H9 (cell line): ENCODE results near the gene FSTL4. TPM values are rescaled to one million over a fixed set of nuclear protein-coding genes. Genes with fewer than 3 reads are reported as not detected.

Source experiments
- DNase-seq: peaks from one replicate; pipeline ENCODE4 v3.0.0-alpha.2; 2017
- H2AFZ ChIP-seq: one replicate; pipeline ENCODE4 v1.6.1; 2013; ENCODE audit warnings: mild to moderate bottlenecking, low read length, control low read depth, moderate library complexity
- H2AK5ac ChIP-seq: 2 replicates; pipeline ENCODE4 v1.6.1; 2013; ENCODE audit warnings: low read length, control low read depth, mixed read lengths; ENCODE audit not compliant: insufficient read length
- H2BK120ac ChIP-seq: one replicate; pipeline ENCODE4 v1.6.1; 2013; ENCODE audit warnings: low read depth, mild to moderate bottlenecking, low read length, control low read depth, inconsistent platforms; ENCODE audit not compliant: poor library complexity, severe bottlenecking
- H2BK12ac ChIP-seq: 2 replicates; pipeline ENCODE4 v1.6.1; 2013; ENCODE audit warnings: low read length, control low read depth, mixed read lengths, low read depth; ENCODE audit not compliant: insufficient read length
- H2BK15ac ChIP-seq: 2 replicates; pipeline ENCODE4 v1.6.1; 2013; ENCODE audit warnings: low read depth, low read length, control low read depth
- H2BK20ac ChIP-seq: one replicate; pipeline ENCODE4 v1.6.1; 2013; ENCODE audit warnings: low read depth, mild to moderate bottlenecking, low read length, control low read depth, inconsistent platforms; ENCODE audit not compliant: poor library complexity, severe bottlenecking
- H2BK5ac ChIP-seq: 2 replicates; pipeline ENCODE4 v1.6.1; 2013; ENCODE audit warnings: low read length, control low read depth, mixed read lengths; ENCODE audit not compliant: insufficient read length
- H3K14ac ChIP-seq: 2 replicates; pipeline ENCODE4 v1.6.1; 2013; ENCODE audit warnings: low read length, control low read depth; ENCODE audit not compliant: insufficient read depth
- H3K18ac ChIP-seq: 2 replicates; pipeline ENCODE4 v1.6.1; 2013; ENCODE audit warnings: low read depth, mild to moderate bottlenecking, mixed read lengths, low read length, control low read depth; ENCODE audit not compliant: insufficient read length
- H3K23ac ChIP-seq: 2 replicates; pipeline ENCODE4 v1.6.1; 2013; ENCODE audit warnings: low read length, control low read depth, mixed read lengths, low read depth; ENCODE audit not compliant: insufficient read length
- H3K23me2 ChIP-seq: 2 replicates; pipeline ENCODE4 v1.6.1; 2013; ENCODE audit warnings: low read depth, mild to moderate bottlenecking, mixed read lengths, low read length, control low read depth; ENCODE audit not compliant: insufficient read length, poor library complexity, severe bottlenecking
- H3K27ac ChIP-seq: 2 replicates; pipeline ENCODE4 v1.5.1; 2013; ENCODE audit warnings: low read length, control low read depth, mixed read lengths, low read depth; ENCODE audit not compliant: insufficient read length
- H3K27me3 ChIP-seq: 2 replicates; pipeline ENCODE4 v1.6.1; 2013; ENCODE audit warnings: low read length, control low read depth, inconsistent platforms; ENCODE audit not compliant: insufficient read depth
- H3K4ac ChIP-seq: 2 replicates; pipeline ENCODE4 v1.6.1; 2013; ENCODE audit warnings: low read depth, mild to moderate bottlenecking, control low read depth, inconsistent platforms, low read length, moderate library complexity
- H3K4me1 ChIP-seq: 2 replicates; pipeline ENCODE4 v1.6.1; 2013; ENCODE audit warnings: low read length, control low read depth, inconsistent platforms; ENCODE audit not compliant: insufficient read depth
- H3K4me2 ChIP-seq: 2 replicates; pipeline ENCODE4 v1.6.1; 2013; ENCODE audit warnings: low read length, control low read depth, mixed read lengths; ENCODE audit not compliant: insufficient read length, insufficient read depth
- H3K56ac ChIP-seq: 2 replicates; pipeline ENCODE4 v1.6.1; 2013; ENCODE audit warnings: low read depth, mild to moderate bottlenecking, mixed read lengths, low read length, control low read depth; ENCODE audit not compliant: insufficient read length
- H3K79me1 ChIP-seq: 2 replicates; pipeline ENCODE4 v1.6.1; 2013; ENCODE audit warnings: low read depth, mild to moderate bottlenecking, moderate library complexity, low read length, control low read depth, inconsistent platforms; ENCODE audit not compliant: insufficient read depth, poor library complexity, severe bottlenecking
- H3K79me2 ChIP-seq: 2 replicates; pipeline ENCODE4 v1.6.1; 2013; ENCODE audit warnings: low read length, control low read depth, inconsistent platforms; ENCODE audit not compliant: insufficient read depth
- H3K9ac ChIP-seq: 2 replicates; pipeline ENCODE4 v1.6.1; 2013; ENCODE audit warnings: low read length, control low read depth, mixed read lengths; ENCODE audit not compliant: insufficient read length; ENCODE audit errors: extremely low read depth
- H3K9me3 ChIP-seq: one replicate; pipeline ENCODE4 v1.6.1; 2013; ENCODE audit warnings: low read depth, low read length, inconsistent platforms; ENCODE audit not compliant: control insufficient read depth
- H3T11ph ChIP-seq: one replicate; pipeline ENCODE4 v1.6.1; 2013; ENCODE audit warnings: mild to moderate bottlenecking, low read length, control low read depth, inconsistent platforms
- H4K20me1 ChIP-seq: one replicate; pipeline ENCODE4 v1.6.1; 2013; ENCODE audit not compliant: control insufficient read depth, insufficient read length, insufficient read depth
- H4K5ac ChIP-seq: 2 replicates; pipeline ENCODE4 v1.6.1; 2013; ENCODE audit warnings: low read depth, mild to moderate bottlenecking, mixed read lengths, low read length, control low read depth; ENCODE audit not compliant: insufficient read length
- H4K8ac ChIP-seq: replicated peaks from 2 replicates; pipeline ENCODE4 v1.6.1; 2013; ENCODE audit warnings: low read length, control low read depth, mixed read lengths, low read depth; ENCODE audit not compliant: insufficient read length
- H4K91ac ChIP-seq: 2 replicates; pipeline ENCODE4 v1.6.1; 2013; ENCODE audit warnings: low read depth, mild to moderate bottlenecking, moderate library complexity, mixed read lengths, low read length, control low read depth; ENCODE audit not compliant: insufficient read length
- H3K27ac Mint-ChIP-seq, 3 experiments: 2 replicates in 2 of 3; 3 replicates in 1 of 3; pipeline ENCODE4 v1.8.0; 2020 to 2021; ENCODE audit warnings: mixed read lengths in 3 of 3, mild to moderate bottlenecking in 1 of 3, moderate library complexity in 1 of 3
- H3K27me3 Mint-ChIP-seq: 2 replicates; pipeline ENCODE4 v1.8.0; 2021; ENCODE audit warnings: low read depth, mild to moderate bottlenecking, moderate library complexity, mixed read lengths
- H3K36me3 Mint-ChIP-seq, 3 experiments: 2 replicates in 2 of 3; 3 replicates in 1 of 3; pipeline ENCODE4 v1.8.0; 2020 to 2021; ENCODE audit warnings: low read depth in 3 of 3, mixed read lengths in 3 of 3; ENCODE audit not compliant: insufficient read depth in 1 of 3
- H3K4me1 Mint-ChIP-seq, 2 experiments: 2 replicates each; pipeline ENCODE4 v1.8.0; 2020; ENCODE audit warnings: mixed read lengths in 2 of 2
- H3K4me3 Mint-ChIP-seq, 2 experiments: 2 replicates in 1 of 2; 3 replicates in 1 of 2; pipeline ENCODE4 v1.8.0; 2020 to 2021; ENCODE audit warnings: mild to moderate bottlenecking in 2 of 2, mixed read lengths in 2 of 2, moderate library complexity in 1 of 2
- H3K9me3 Mint-ChIP-seq, 2 experiments: 2 replicates in 1 of 2; 3 replicates in 1 of 2; pipeline ENCODE4 v1.8.0; 2020; ENCODE audit warnings: mild to moderate bottlenecking in 2 of 2, mixed read lengths in 2 of 2, moderate library complexity in 1 of 2
- WGBS: extraction: QIAGEN DNeasy Blood & Tissue Kit; methylation state at CpG from one replicate; pipeline ENCODE4 v1.1.7; 2013; ENCODE audit warnings: missing lambda C conversion rate, low lambda C conversion rate, mixed read lengths; ENCODE audit not compliant: insufficient read length; ENCODE audit errors: extremely low coverage; 5-methylcytosine and 5-hydroxymethylcytosine counted together
- total RNA-seq: library from RNA; stranded (reverse); gene quantifications from 2 replicates; pipeline ENCODE4 v1.2.1, GENCODE V29; 2021
- TF ChIP-seq, protein P1 (sequence below): fragments of 200-600 bp; sonication (generic); conservative IDR thresholded peaks from 3 replicates; pipeline ENCODE4 v1.8.0; 2021; ENCODE audit warnings: antibody characterized with exemption, mild to moderate bottlenecking

FSTL4 gene
- total RNA-seq, 1 experiment from 2014 or later, result 5.7 TPM

DNA sequence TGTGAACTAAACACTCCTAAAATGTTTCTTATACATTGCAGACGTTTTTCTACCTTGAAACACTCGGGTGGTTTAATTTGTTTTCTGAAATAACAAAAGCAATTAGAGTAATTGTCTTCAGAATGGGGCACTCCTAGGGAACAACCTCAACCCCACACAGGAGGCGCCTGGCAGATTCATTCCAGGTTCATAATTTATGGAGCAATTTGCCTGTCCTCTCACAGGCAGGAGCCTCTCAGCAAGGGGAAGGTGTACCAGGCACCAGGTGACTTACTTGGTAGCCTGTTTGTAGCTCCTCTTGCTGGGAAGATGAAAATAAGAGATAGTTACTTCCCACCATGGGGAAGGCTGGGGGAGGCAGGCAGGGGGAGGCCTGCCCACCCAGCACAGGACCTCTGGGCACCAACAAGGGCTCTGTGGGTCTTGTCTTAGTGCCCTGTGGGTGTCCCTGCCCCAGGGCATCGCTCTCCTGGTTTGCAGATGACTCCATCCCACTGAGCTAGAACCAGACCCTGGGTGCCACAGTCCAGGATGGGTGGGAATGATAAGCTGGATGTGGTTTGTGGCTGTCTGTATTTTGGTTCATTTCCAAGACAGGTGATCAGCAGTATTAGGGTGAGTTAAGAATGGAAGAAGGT, 144.4 kb downstream of the FSTL4 start:
- TF ChIP-seq, protein P1, sequence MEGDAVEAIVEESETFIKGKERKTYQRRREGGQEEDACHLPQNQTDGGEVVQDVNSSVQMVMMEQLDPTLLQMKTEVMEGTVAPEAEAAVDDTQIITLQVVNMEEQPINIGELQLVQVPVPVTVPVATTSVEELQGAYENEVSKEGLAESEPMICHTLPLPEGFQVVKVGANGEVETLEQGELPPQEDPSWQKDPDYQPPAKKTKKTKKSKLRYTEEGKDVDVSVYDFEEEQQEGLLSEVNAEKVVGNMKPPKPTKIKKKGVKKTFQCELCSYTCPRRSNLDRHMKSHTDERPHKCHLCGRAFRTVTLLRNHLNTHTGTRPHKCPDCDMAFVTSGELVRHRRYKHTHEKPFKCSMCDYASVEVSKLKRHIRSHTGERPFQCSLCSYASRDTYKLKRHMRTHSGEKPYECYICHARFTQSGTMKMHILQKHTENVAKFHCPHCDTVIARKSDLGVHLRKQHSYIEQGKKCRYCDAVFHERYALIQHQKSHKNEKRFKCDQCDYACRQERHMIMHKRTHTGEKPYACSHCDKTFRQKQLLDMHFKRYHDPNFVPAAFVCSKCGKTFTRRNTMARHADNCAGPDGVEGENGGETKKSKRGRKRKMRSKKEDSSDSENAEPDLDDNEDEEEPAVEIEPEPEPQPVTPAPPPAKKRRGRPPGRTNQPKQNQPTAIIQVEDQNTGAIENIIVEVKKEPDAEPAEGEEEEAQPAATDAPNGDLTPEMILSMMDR, result no peak
- no peak overlapping the region for H3T11ph ChIP-seq
- no peak overlapping the region for H3K23ac ChIP-seq
- H3K4ac ChIP-seq, result no peak overlapping the region
- H2BK120ac ChIP-seq, result no peak overlapping the region
- H4K20me1 ChIP-seq, result no peaks in the 10 kb centered on the region
- H3K9me3 Mint-ChIP-seq, result no peaks in the 10 kb centered on the region
- no peak overlapping the region for H4K8ac ChIP-seq
- H3K9ac ChIP-seq, result no peak overlapping the region
- WGBS, result no CpG with 5 or more reads among the region's 4 CpGs
- no peaks in the 10 kb centered on the region for H3K23me2 ChIP-seq
- no peak overlapping the region for H3K4me2 ChIP-seq
- no peaks in the 10 kb centered on the region for H3K36me3 Mint-ChIP-seq
- no peak overlapping the region for H2BK5ac ChIP-seq
- H2BK20ac ChIP-seq, result no peak overlapping the region
- no peak overlapping the region for H2AK5ac ChIP-seq
- no peak overlapping the region for H4K5ac ChIP-seq
- H4K91ac ChIP-seq, result no peak overlapping the region
- peaks cover 5% of the 10 kb centered on the region; the same call in 1 of the 2 replicates for H3K4me1 ChIP-seq
- H2AFZ ChIP-seq, result no peak overlapping the region
- H3K4me3 Mint-ChIP-seq, result no peak overlapping the region
- H3K9me3 ChIP-seq, result no peaks in the 10 kb centered on the region
- no peak overlapping the region for H3K27ac ChIP-seq
- peaks cover 13 to 19% of the 10 kb centered on the region in 2 experiments for H3K4me1 Mint-ChIP-seq
- no peaks in the 10 kb centered on the region for H3K79me2 ChIP-seq
- no peak overlapping the region for H3K27ac Mint-ChIP-seq
- H3K27me3 ChIP-seq, result no peaks in the 10 kb centered on the region
- DNase-seq, result no peak
- H3K18ac ChIP-seq, result no peak overlapping the region
- H2BK15ac ChIP-seq, result no peak overlapping the region
- no peak overlapping the region for H2BK12ac ChIP-seq
- H3K27me3 Mint-ChIP-seq, result no peaks in the 10 kb centered on the region
- no peak overlapping the region for H3K56ac ChIP-seq
- no peaks in the 10 kb centered on the region for H3K79me1 ChIP-seq
- no peak overlapping the region for H3K14ac ChIP-seq
